SK-N-SH treated with all-trans-retinoic acid at 6 μM for 48 hours (cell line): ENCODE data around the gene TUFT1.

Experiments
- GLIS3 ChIP-seq: fragments of 250-450 bp; sonication (Bioruptor Pico); IDR thresholded peaks from 2 replicates; pipeline ENCODE4 v1.5.0; 2020; ENCODE audit warnings: mild to moderate bottlenecking, moderate library complexity
- RARB ChIP-seq: fragments of 250-450 bp; sonication (Bioruptor Pico); IDR thresholded peaks from 2 replicates; pipeline ENCODE4 v1.8.0; 2021; ENCODE audit warnings: mild to moderate bottlenecking, moderate library complexity
- ZNF70 ChIP-seq: fragments of 450-650 bp; formaldehyde crosslinking; IDR thresholded peaks from 2 replicates; pipeline ENCODE4 v1.5.0; 2020; ENCODE audit warnings: mild to moderate bottlenecking, moderate library complexity

GRCh38 chr1:151547900-151548230 lies 7.8 kb downstream of the TUFT1 start:
- TF ChIP-seq RARB (CRISPR knock-in tag) (no peak), ZNF70 (CRISPR knock-in tag) (no peak), GLIS3 (no peak)
